Colonic mucosa (tissue), 4 donors: Measurements from ENCODE around the gene TRIO. TPM values are rescaled to one million over a fixed set of nuclear protein-coding genes. Genes with fewer than 3 reads are reported as not detected.
A peak's percentile ranks its signal among the peaks of the same experiment; 100 is the strongest.

Experiments
- DNase-seq: peaks from one replicate; pipeline ENCODE4 v3.0.0-alpha.2; 2020
- H3K27ac ChIP-seq: fragments of 200-600 bp; one replicate; pipeline ENCODE4 v1.8.0; 2021
- H3K27me3 ChIP-seq: fragments of 200-600 bp; one replicate; pipeline ENCODE4 v1.8.0; 2021
- H3K36me3 ChIP-seq: fragments of 200-600 bp; one replicate; pipeline ENCODE4 v1.8.0; 2021
- H3K4me1 ChIP-seq: fragments of 200-600 bp; one replicate; pipeline ENCODE4 v1.8.0; 2021; ENCODE audit warnings: mild to moderate bottlenecking
- H3K4me3 ChIP-seq: fragments of 200-600 bp; one replicate; pipeline ENCODE4 v1.8.0; 2021
- H3K9ac ChIP-seq, 2 donors: one replicate each; pipeline ENCODE4 v1.7.0; 2013; ENCODE audit warnings: control low read depth in 2 of 2, low read depth in 2 of 2, low read length in 2 of 2
- H3K9me3 ChIP-seq: fragments of 200-600 bp; one replicate; pipeline ENCODE4 v1.8.0; 2021
- CTCF ChIP-seq: fragments of 200-600 bp; IDR thresholded peaks from one replicate; pipeline ENCODE4 v1.8.0; 2022; ENCODE audit warnings: antibody characterized with exemption, mild to moderate bottlenecking
- intact Hi-C: fragments of 100-400 bp; cut with DNase I; formaldehyde crosslinking; loops from one replicate; pipeline ENCODE4 v1.14.1; 2022
- total RNA-seq, 2 donors: library from RNA; stranded (reverse); fragmentation: NEBNext Ultra II Directional in 1 of 2; extraction: Animal tissue kit (Norgen Biotek cat#: 25700) in 1 of 2; gene quantifications; one replicate each; pipeline ENCODE4 v1.2.1, GENCODE V29; 2021
- donor health status: healthy.
- donor health status: DM: no; HTN: no; CAD: no.
- donor health status: DM: no; HTN: no; CAD: no.

Gene TRIO
- total RNA-seq, 2 donors from 2014 or later, result 134 to 138 TPM

- Histone ChIP-seq H3K27me3 (no peaks in the 10 kb centered on the region), H3K36me3 (no peaks in the 10 kb centered on the region), H3K4me1 (peaks cover 5% of the 10 kb centered on the region), H3K27ac (no peak overlapping the region), H3K4me3 (no peak overlapping the region), H3K9ac (no peak overlapping the region), H3K9me3 (no peaks in the 10 kb centered on the region)
- TF ChIP-seq CTCF, result no peak
- intact Hi-C loops, result no loop called here
- DNase-seq, result no peak
These were observed 296.1 kb downstream of the TRIO start for GRCh38 chr5:14439087-14439871.

- Histone ChIP-seq H3K9me3 (no peaks in the 10 kb centered on the region), H3K36me3 (no peaks in the 10 kb centered on the region), H3K9ac (peak overlapping the region in 1 of 2 donors; percentile 29), H3K27me3 (no peaks in the 10 kb centered on the region), H3K4me3 (no peak overlapping the region), H3K4me1 (peaks cover 10% of the 10 kb centered on the region), H3K27ac (no peak overlapping the region)
- TF ChIP-seq CTCF, result no peak
- DNase-seq, result no peak
- intact Hi-C loops, result no loop called here
These were observed 297.1 kb downstream of the TRIO start for GRCh38 chr5:14440223-14440581.

GRCh38 chr5:14440582-14441431 is 297.7 kb downstream of the TRIO start:
- no peak for TF ChIP-seq CTCF
- no peak overlapping the region for H3K27ac ChIP-seq
- intact Hi-C loops, result no loop called here
- H3K9ac ChIP-seq, result peak overlapping the region in 1 of 2 donors; percentile 29
- peak; percentile 33 for DNase-seq
- no peaks in the 10 kb centered on the region for H3K9me3 ChIP-seq
- no peaks in the 10 kb centered on the region for H3K27me3 ChIP-seq
- H3K4me1 ChIP-seq, result peaks cover 10% of the 10 kb centered on the region
- H3K4me3 ChIP-seq, result peak overlapping the region; percentile 7
- no peaks in the 10 kb centered on the region for H3K36me3 ChIP-seq

- no peaks in the 10 kb centered on the region for H3K9me3 ChIP-seq
- intact Hi-C loops, result no loop called here
- no peak overlapping the region for H3K9ac ChIP-seq
- no peaks in the 10 kb centered on the region for H3K27me3 ChIP-seq
- no peak overlapping the region for H3K27ac ChIP-seq
- H3K36me3 ChIP-seq, result no peaks in the 10 kb centered on the region
- peaks cover 10% of the 10 kb centered on the region for H3K4me1 ChIP-seq
- DNase-seq, result no peak
- H3K4me3 ChIP-seq, result peak overlapping the region; percentile 7
- TF ChIP-seq CTCF, result no peak
These were observed 298.5 kb downstream of the TRIO start for GRCh38 chr5:14441641-14442040.

- Histone ChIP-seq H3K9me3 (no peaks in the 10 kb centered on the region), H3K27me3 (no peaks in the 10 kb centered on the region), H3K27ac (no peak overlapping the region), H3K4me1 (peaks cover 11% of the 10 kb centered on the region), H3K4me3 (no peak overlapping the region), H3K36me3 (no peaks in the 10 kb centered on the region), H3K9ac (no peak overlapping the region)
- no peak for TF ChIP-seq CTCF
- DNase-seq, result no peak
- intact Hi-C loops, result no loop called here
These were observed 299.4 kb downstream of the TRIO start for GRCh38 chr5:14442536-14442935.
